ENCODE results near the gene VMP1. TPM values are rescaled to one million over a fixed set of nuclear protein-coding genes. Genes with fewer than 3 reads are reported as not detected.
"Not testable (repeated sequence)": the region's sequence is repeated elsewhere in the genome, so short reads cannot be mapped to it uniquely, and the experiment has no call there.

VMP1 gene
- total RNA-seq, 2 experiments from 2014 or later: 239 to 248 TPM

GRCh38 chr17:59853168-59853918, 145.9 kb downstream of the VMP1 start:
- ChIA-PET POLR2A (interaction anchor here (0.7 to 8.6 kb wide), 7 partner anchors 12 to 99 kb away, joined by 3 to 64 read pairs (median 3); partner anchors contain the start of genes RPS6KB1 and TUBD1), CTCF (interaction anchor here (1.0 to 1.9 kb wide), 4 partner anchors 22 to 146 kb away, joined by 4 to 5 read pairs (median 4); partner anchors contain the start of genes PTRH2 and VMP1)
- DNase-seq: peak; percentile 76
- peak; percentile 85 for ATAC-seq
- Mint-ChIP-seq H3K4me3 (no peak overlapping the region), H3K4me1 (ENCODE audit: low read depth) (peaks cover 39% of the 10 kb centered on the region), H3K36me3 (ENCODE audit: low read depth) (no peaks in the 10 kb centered on the region), H3K9me3 (no peaks in the 10 kb centered on the region), H3K27me3 (no peaks in the 10 kb centered on the region), H3K27ac (peak overlapping the region; percentile 68)
- intact Hi-C loops (cut with micrococcal nuclease): no loop called here
- TF ChIP-seq, protein P1, sequence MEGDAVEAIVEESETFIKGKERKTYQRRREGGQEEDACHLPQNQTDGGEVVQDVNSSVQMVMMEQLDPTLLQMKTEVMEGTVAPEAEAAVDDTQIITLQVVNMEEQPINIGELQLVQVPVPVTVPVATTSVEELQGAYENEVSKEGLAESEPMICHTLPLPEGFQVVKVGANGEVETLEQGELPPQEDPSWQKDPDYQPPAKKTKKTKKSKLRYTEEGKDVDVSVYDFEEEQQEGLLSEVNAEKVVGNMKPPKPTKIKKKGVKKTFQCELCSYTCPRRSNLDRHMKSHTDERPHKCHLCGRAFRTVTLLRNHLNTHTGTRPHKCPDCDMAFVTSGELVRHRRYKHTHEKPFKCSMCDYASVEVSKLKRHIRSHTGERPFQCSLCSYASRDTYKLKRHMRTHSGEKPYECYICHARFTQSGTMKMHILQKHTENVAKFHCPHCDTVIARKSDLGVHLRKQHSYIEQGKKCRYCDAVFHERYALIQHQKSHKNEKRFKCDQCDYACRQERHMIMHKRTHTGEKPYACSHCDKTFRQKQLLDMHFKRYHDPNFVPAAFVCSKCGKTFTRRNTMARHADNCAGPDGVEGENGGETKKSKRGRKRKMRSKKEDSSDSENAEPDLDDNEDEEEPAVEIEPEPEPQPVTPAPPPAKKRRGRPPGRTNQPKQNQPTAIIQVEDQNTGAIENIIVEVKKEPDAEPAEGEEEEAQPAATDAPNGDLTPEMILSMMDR (IDR thresholded peaks at IDR 0.05): peak; percentile 41

GRCh38 chr17:59853919-59854729, 146.7 kb downstream of the VMP1 start:
- POLR2A ChIA-PET: interaction anchor here (0.5 to 8.6 kb wide), 5 partner anchors 15 to 99 kb away, joined by 3 to 64 read pairs (median 3); no protein-coding TSS in a partner anchor
- CTCF ChIA-PET: interaction anchor here (1.0 to 1.9 kb wide), 4 partner anchors 23 to 147 kb away, joined by 4 to 5 read pairs (median 4); partner anchors contain the start of genes PTRH2 and VMP1
- ATAC-seq; H3K4me3 Mint-ChIP-seq; H3K27ac Mint-ChIP-seq; H3K36me3 Mint-ChIP-seq (ENCODE audit: low read depth); DNase-seq; intact Hi-C loops (cut with micrococcal nuclease); H3K9me3 Mint-ChIP-seq; H3K27me3 Mint-ChIP-seq: not testable (repeated sequence)
- peaks cover 36% of the 10 kb centered on the region for H3K4me1 Mint-ChIP-seq (ENCODE audit: low read depth)

DNA sequence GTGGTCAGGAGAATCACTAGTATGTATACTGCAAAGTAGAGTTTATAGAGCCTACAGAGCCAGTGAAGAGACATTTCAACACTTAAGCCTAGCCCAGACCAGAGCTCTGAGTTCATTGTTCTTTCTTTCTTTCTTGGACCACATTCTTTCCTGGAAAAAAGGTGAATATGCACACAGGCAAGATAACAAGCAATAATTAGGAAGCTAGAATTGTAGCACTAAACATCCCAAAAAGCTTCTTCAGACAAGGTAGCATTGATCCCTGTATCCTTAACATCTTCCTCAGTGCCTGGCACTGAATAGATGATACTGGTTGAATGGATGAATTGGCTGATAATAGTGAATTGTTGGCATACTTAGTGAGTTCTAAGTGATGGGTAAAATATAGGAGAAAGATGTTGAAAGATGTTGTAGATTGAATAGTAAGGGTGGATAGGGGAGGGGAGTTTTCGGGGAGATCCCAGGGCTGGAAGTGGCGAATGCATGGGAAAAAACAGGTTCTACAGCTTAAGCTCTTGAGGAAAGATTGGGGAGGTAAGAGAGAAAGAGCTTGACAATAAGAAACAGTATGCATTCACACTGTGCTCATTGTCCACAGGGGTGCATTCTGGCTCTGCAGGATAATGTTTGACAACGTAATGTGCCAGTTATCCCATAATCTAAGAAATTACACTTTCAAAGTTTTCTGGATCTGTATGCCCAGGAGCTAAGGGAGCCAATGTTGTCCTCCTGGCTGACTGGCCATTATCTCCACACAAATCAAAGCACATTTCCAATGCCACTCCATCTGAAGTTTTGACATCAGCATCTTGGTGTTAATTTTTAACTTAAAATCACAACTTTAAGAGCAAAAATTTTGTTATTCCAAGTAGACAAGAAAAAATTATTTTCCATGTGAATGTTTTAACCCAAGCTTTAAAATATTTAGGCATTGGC, 149.7 kb downstream of the VMP1 start:
- Mint-ChIP-seq H3K4me1 (ENCODE audit: low read depth) (peaks cover 31% of the 10 kb centered on the region), H3K4me3 (no peak overlapping the region), H3K9me3 (no peaks in the 10 kb centered on the region), H3K27ac (no peak overlapping the region), H3K27me3 (no peaks in the 10 kb centered on the region), H3K36me3 (ENCODE audit: low read depth) (peaks cover 9% of the 10 kb centered on the region)
- intact Hi-C loops (cut with micrococcal nuclease): no loop called here
- ATAC-seq (no peak), DNase-seq (no peak)
- ChIA-PET POLR2A (interaction anchor here (1.0 to 2.6 kb wide), 5 partner anchors 25 to 108 kb away, joined by 3 to 10 read pairs (median 4); partner anchors contain the start of genes RPS6KB1 and TUBD1), CTCF (interaction anchor here (0.7 to 2.9 kb wide), 3 partner anchors 9 to 74 kb away, joined by 3 to 40 read pairs (median 3); no protein-coding TSS in a partner anchor)
- TF ChIP-seq, protein P1 (IDR thresholded peaks at IDR 0.05): no peak

- no peaks in the 10 kb centered on the region for H3K9me3 Mint-ChIP-seq
- intact Hi-C loops (cut with micrococcal nuclease): no loop called here
- peaks cover 24% of the 10 kb centered on the region for H3K4me1 Mint-ChIP-seq (ENCODE audit: low read depth)
- H3K27me3 Mint-ChIP-seq: no peaks in the 10 kb centered on the region
- TF ChIP-seq, protein P1 (IDR thresholded peaks at IDR 0.05): no peak
- H3K4me3 Mint-ChIP-seq: no peak overlapping the region
- H3K36me3 Mint-ChIP-seq (ENCODE audit: low read depth): peaks cover 12% of the 10 kb centered on the region
- H3K27ac Mint-ChIP-seq: no peak overlapping the region
- ChIA-PET CTCF (interaction anchor here (0.8 to 2.9 kb wide), 10 partner anchors 10 to 176 kb away, joined by 3 to 40 read pairs (median 6); no protein-coding TSS in a partner anchor), POLR2A (interaction anchor here (1.0 to 2.6 kb wide), 4 partner anchors 26 to 75 kb away, joined by 3 to 10 read pairs (median 4); partner anchors contain the start of genes RPS6KB1 and TUBD1)
- DNase-seq: no peak
- no peak for ATAC-seq
These were observed 150.8 kb downstream of the VMP1 start for GRCh38 chr17:59858167-59858816.

Measured in activated CD8-positive, alpha-beta T cell treated with anti-CD3 and anti-CD28 coated beads for 36 hours (primary cell).